A673 (cell line): ENCODE data around the gene USO1.

Source experiments
- CTCF ChIP-seq: fragments of 300-800, 200-600 bp; sonication (generic); conservative IDR thresholded peaks from 2 replicates; pipeline ENCODE4 v1.5.1; 2017; ENCODE audit warnings: low read depth, mild to moderate bottlenecking, antibody characterized with exemption, low read length, moderate library complexity, mixed read lengths
- EZH2 ChIP-seq: fragments of 200-600 bp; sonication (generic); IDR thresholded peaks from 2 replicates; pipeline ENCODE4 v1.6.1; 2017; ENCODE audit warnings: borderline replicate concordance, low read depth, mild to moderate bottlenecking, mixed read lengths, antibody characterized with exemption, low read length; ENCODE audit not compliant: poor library complexity, severe bottlenecking

DNA sequence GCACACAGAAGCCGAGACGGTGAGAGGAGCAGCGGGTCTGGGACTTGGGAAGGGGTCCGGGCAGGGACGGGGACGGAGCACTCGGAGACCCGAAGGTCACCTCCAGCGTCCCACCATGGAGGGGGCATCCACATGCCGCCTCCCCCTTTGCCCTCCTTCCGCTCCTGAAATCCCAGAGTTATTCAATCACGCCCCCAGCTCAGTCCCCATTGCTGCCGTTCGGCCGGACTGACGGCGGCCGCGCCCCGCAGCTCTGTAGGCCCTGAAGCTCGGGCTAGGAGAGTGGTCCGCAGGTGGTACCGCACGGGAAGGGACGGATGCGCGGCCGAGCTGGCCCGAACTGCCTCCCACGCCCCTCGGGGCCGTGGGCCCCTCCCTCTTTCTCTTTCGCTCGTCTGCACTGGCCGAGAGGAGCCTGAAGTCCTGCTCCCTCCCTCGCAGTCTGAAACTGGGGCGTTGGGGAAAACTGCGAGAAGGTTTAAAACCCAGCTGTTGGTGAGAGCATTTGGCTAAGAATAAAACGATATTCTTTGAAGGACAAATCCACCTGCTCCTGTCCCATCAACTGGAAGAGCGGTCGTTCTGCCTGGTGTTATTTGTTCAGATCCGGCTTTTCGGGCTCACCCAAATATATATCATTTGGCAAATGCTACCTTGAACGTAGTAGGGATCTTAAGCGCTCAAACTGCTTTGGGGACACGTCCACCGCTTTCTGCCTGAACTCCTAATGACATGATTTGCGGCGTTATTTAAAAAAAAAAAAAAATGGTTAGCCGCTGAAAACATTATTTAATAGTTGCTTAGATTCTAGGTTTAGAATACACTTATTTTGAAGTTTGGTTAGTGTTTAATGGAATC, 719 bp downstream of the USO1 start:
- no peak for TF ChIP-seq CTCF
- TF ChIP-seq EZH2: no peak
